BJ (cell line): ENCODE results near the gene PRR5. TPM values are rescaled to one million over a fixed set of nuclear protein-coding genes. Genes with fewer than 3 reads are reported as not detected.

Experiments
- CTCF ChIA-PET: fragments of 350-600 bp; formaldehyde crosslinking; extraction: SDS; loops from one replicate; lab custom pipeline; 2021; ENCODE audit warnings: antibody characterized with exemption, inconsistent platforms; lab: Yijun Ruan, JAX
- POLR2A ChIA-PET: fragments of 300-600 bp; sonication (Branson Sonifier 250); formaldehyde crosslinking; extraction: SDS; loops from one replicate; lab custom pipeline; 2021; ENCODE audit warnings: antibody characterized with exemption; lab: Charles Lee
- DNase-seq: peaks from one replicate; pipeline ENCODE4 v3.0.0-alpha.2; 2011; ENCODE audit warnings: low read depth
- H3K27me3 ChIP-seq: 2 replicates; pipeline ENCODE4 v1.6.0; 2011; ENCODE audit warnings: low read length; ENCODE audit not compliant: control insufficient read depth, insufficient read depth
- H3K36me3 ChIP-seq: 2 replicates; pipeline ENCODE4 v1.5.1; 2011; ENCODE audit warnings: low read length; ENCODE audit not compliant: control insufficient read depth, insufficient read depth
- H3K4me3 ChIP-seq: 2 replicates; pipeline ENCODE4 v1.5.1; 2011; ENCODE audit warnings: low read depth, mild to moderate bottlenecking, control low read depth, low read length
- polyA plus RNA-seq: library from polyadenylated mRNA; depleted of rRNA; stranded (reverse); fragments of >200 nt; gene quantifications from 2 replicates; pipeline ENCODE4 v1.2.3, GENCODE V29; 2011
- TF ChIP-seq, protein P1 (sequence below): IDR thresholded peaks from 2 replicates; pipeline ENCODE4 v1.5.1; 2011; ENCODE audit warnings: low read depth, mild to moderate bottlenecking, control low read depth, inconsistent platforms, low read length, moderate library complexity; ENCODE audit not compliant: insufficient read depth

Gene PRR5
- polyA plus RNA-seq, 1 experiment = 33.4 TPM

DNA sequence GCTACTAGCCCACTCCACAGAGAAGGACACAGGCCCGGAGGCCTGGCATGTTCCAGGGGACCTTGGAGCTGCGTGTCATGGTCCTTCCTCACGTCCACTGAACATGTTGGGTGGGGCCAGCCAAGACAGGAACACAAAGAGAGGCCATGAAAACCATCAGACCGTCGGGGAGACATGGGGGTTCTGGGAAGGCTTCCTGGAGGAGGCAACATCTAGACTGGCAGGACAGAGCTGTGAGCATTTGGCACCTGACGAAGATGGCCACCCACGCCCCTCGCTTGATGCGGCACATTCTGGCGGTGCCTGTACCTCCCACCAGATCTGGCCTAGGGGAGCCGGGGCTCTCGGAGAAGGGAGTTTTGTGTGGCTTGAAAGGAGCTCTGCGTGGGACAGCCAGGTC is 25.7 kb downstream of the PRR5 start:
- Histone ChIP-seq H3K4me3 (no peak overlapping the region), H3K27me3 (no peaks in the 10 kb centered on the region), H3K36me3 (peaks cover 25% of the 10 kb centered on the region)
- ChIA-PET CTCF (interaction anchor here (4.0 to 12.9 kb wide), 2 partner anchors 32 to 42 kb away, joined by 27 to 142 read pairs; no protein-coding TSS in a partner anchor), POLR2A (no interaction called here)
- TF ChIP-seq, protein P1, sequence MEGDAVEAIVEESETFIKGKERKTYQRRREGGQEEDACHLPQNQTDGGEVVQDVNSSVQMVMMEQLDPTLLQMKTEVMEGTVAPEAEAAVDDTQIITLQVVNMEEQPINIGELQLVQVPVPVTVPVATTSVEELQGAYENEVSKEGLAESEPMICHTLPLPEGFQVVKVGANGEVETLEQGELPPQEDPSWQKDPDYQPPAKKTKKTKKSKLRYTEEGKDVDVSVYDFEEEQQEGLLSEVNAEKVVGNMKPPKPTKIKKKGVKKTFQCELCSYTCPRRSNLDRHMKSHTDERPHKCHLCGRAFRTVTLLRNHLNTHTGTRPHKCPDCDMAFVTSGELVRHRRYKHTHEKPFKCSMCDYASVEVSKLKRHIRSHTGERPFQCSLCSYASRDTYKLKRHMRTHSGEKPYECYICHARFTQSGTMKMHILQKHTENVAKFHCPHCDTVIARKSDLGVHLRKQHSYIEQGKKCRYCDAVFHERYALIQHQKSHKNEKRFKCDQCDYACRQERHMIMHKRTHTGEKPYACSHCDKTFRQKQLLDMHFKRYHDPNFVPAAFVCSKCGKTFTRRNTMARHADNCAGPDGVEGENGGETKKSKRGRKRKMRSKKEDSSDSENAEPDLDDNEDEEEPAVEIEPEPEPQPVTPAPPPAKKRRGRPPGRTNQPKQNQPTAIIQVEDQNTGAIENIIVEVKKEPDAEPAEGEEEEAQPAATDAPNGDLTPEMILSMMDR = no peak
- DNase-seq = no peak

DNA sequence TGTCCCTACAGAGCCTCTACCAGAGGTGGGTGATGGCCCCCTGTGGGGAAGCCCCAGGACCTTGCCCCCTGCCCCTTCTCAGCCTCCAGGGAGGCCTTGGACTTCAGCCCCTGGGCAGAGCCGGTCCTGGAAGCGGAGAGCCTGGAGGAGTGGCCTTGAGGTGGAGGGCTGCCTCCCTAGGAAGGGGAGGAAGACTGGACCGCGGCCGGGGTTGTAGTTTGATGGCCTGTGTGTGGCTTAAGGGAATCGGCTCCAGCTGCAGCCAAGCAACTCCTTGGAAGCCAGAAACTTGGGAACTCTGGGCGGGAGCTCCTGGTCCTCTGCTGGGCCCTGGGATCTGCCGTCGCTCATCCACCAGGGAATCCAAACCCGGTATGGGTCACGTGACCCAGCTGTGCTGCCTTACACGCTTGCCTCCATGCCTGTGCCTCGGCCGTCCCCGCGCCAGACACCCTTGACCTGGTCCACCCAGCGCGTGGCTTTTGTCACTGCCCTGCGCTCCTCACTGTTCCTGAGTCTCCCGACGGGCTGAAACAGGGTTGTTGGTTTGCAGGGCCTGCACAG is 26.8 kb downstream of the PRR5 start:
- Histone ChIP-seq H3K27me3 (no peaks in the 10 kb centered on the region), H3K4me3 (no peak overlapping the region), H3K36me3 (peaks cover 25% of the 10 kb centered on the region)
- POLR2A ChIA-PET = interaction anchor here (0.6 kb wide), 1 partner anchor 30 kb away, joined by 4 read pairs; no protein-coding TSS in a partner anchor
- no peak for DNase-seq
- TF ChIP-seq, protein P1 = no peak
- CTCF ChIA-PET = interaction anchor here (0.6 to 12.9 kb wide), 6 partner anchors 12 to 62 kb away, joined by 3 to 142 read pairs (median 4); no protein-coding TSS in a partner anchor

DNA sequence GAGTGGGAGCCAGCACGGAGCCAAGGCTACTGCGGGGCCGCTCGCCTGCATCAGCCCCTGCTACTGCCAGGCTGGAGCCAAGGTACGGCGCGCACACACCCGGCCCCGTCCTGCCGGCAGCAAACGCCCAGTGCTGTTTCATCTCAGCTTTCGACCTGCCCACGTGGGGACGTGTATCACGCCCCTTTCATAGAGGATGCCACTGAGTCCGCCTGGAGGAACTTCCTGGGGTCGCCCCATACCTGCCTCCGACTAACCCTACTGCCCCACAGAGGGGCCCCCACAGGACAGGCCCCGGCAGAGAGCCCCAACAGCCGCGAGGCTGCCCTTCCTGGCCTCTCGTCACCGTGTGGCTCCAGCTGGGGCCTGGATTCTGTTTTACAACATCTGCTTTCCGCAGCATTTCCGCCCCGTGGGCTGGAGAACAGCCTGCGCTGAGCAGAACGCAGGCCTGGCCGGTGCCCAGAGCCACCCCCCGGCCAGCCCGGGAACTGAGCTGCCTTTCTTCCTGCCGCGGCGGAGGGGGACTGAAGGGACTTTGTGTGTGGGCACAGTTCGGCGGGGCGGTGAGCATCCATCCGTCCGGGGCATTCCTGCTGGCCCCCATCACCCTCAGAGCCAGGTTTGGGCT is 27.5 kb downstream of the PRR5 start:
- TF ChIP-seq, protein P1 = peak; percentile 63
- peaks cover 25% of the 10 kb centered on the region for H3K36me3 ChIP-seq
- POLR2A ChIA-PET = interaction anchor here (0.6 kb wide), 1 partner anchor 30 kb away, joined by 4 read pairs; no protein-coding TSS in a partner anchor
- CTCF ChIA-PET = interaction anchor here (0.7 to 12.9 kb wide), 8 partner anchors 10 to 736 kb away, joined by 3 to 142 read pairs (median 4); no protein-coding TSS in a partner anchor
- H3K27me3 ChIP-seq = no peaks in the 10 kb centered on the region
- peak; percentile 24 for DNase-seq
- no peak overlapping the region for H3K4me3 ChIP-seq

DNA sequence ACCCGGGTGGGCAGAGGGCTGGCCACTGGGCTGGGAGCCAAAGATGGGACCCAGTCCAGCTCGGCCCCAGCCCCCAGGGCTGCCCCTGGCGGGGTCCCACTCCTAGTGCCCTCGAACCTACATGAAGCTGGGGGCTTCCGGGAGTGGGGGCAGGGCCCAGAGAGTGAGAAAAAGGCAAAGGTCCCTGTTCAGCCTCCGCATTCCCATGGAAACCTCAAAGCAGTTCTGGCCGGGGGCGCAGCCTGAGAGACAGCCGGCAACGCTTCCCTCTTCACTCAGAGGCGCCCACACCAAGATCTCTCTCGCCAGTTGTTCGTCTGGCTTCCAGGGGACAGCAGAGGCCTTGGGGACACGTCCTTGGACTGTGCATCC is 28.0 kb downstream of the PRR5 start:
- peaks cover 22% of the 10 kb centered on the region for H3K36me3 ChIP-seq
- no peak overlapping the region for H3K4me3 ChIP-seq
- TF ChIP-seq, protein P1 = no peak
- ChIA-PET CTCF (interaction anchor here (0.7 to 12.9 kb wide), 8 partner anchors 10 to 737 kb away, joined by 3 to 142 read pairs (median 4); no protein-coding TSS in a partner anchor), POLR2A (no interaction called here)
- H3K27me3 ChIP-seq = no peaks in the 10 kb centered on the region
- no peak for DNase-seq

DNA sequence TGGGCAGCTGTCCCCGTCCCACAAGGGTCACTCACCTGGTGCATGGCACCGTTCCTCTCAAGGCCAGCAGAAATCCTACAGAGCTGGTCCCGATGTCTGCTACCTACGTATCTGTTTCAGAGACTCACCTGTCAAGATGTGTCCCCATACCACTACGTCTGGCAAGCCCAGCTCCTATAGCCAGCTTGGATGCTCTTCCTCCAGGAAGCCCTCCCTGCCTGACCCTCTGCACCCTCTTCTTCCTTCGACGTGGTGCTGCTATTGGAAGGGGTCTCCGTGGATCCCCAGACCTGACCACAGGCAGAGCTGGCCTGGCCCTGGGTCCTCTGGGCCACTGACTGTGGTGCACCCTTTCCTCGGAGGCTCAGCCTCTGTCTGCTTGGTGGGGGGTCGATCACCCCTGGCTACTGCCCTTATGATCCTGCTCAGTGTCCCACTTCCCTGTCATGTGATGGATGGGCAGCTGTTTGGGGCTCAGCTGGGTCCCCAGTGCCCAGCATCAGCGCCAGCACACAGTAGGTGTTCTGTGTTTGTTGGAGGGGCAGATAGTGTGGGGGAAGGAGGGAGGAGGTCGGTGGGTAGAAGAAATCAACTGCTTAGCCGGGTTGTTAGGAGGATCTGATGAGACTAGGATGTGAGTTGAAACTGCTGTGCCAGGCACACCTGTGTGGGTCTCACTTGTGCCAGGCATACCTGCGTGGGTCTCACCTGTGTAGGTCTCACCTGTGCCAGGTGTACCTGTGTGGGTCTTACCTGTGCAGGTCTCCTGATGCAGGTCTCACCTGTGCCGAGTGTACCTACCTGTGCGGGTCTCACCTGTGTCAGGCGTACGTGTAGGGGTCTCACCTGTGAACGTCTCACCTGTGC is 28.7 kb downstream of the PRR5 start:
- no peak overlapping the region for H3K4me3 ChIP-seq
- POLR2A ChIA-PET = no interaction called here
- peaks cover 22% of the 10 kb centered on the region for H3K36me3 ChIP-seq
- TF ChIP-seq, protein P1 = no peak
- H3K27me3 ChIP-seq = no peaks in the 10 kb centered on the region
- no peak for DNase-seq
- CTCF ChIA-PET = interaction anchor here (0.5 to 12.9 kb wide), 6 partner anchors 11 to 737 kb away, joined by 3 to 142 read pairs (median 5); no protein-coding TSS in a partner anchor
